ENCODE results near the gene ZSCAN20. TPM values are rescaled to one million over a fixed set of nuclear protein-coding genes. Genes with fewer than 3 reads are reported as not detected.

The ZSCAN20 gene
- total RNA-seq, 1 experiment from 2014 or later, result 0.84 TPM

GRCh38 chr1:33512226-33513011, 40.0 kb downstream of the ZSCAN20 start:
- DNase-seq (peak; percentile 83), ATAC-seq (peak; percentile 95)
- H3K9ac ChIP-seq (ENCODE audit: low read length), result peak overlapping the region; percentile 30; the same call in 1 of the 2 replicates
- H3K4me2 ChIP-seq (ENCODE audit: low read length), result peak overlapping the region; percentile 52
- H3K4me1 ChIP-seq (ENCODE audit: insufficient read depth, low read length), result peaks cover 24% of the 10 kb centered on the region
- H3K79me2 ChIP-seq (ENCODE audit: low read length), result no peaks in the 10 kb centered on the region
- H3K9me3 ChIP-seq (ENCODE audit: low read length), result no peaks in the 10 kb centered on the region
- ChIA-PET CTCF (no interaction called here), POLR2A (ENCODE audit: unreplicated experiment) (interaction anchor here (0.7 kb wide), 1 partner anchor 178 kb away, joined by 3 read pairs; no protein-coding TSS in a partner anchor)
- no peak overlapping the region; the same call in 1 of the 2 replicates for H3K4me3 ChIP-seq (ENCODE audit: low read length)
- TF ChIP-seq EZH2phosphoT487 (IDR thresholded peaks at IDR 0.05; ENCODE audit: borderline replicate concordance, low read length) (no peak), CTCF (conservative IDR thresholded peaks at IDR 0.05; ENCODE audit: low read depth, low read length) (no peak), EZH2 (IDR thresholded peaks at IDR 0.05; ENCODE audit: low read length, unreplicated experiment) (no peak)
- no peaks in the 10 kb centered on the region for H3K9me2 ChIP-seq (replicated peaks; ENCODE audit: low read length)
- no TSS peak for BruUV-seq (replicated peaks)
- no peaks in the 10 kb centered on the region for H3K36me3 ChIP-seq (ENCODE audit: low read depth, low read length)
- peak overlapping the region; percentile 83 for H3K27ac ChIP-seq (ENCODE audit: low read length)
- intact Hi-C loops (cut with micrococcal nuclease), result no loop called here
- no peaks in the 10 kb centered on the region for H3F3A ChIP-seq (ENCODE audit: low read length, unreplicated experiment)
- no peaks in the 10 kb centered on the region for H4K20me1 ChIP-seq (ENCODE audit: low read length)
- no peaks in the 10 kb centered on the region for H3K27me3 ChIP-seq (ENCODE audit: low read length)
- 0 out of 2 replicates have a peak overlapping the region, but pooled peaks have one; percentile 12 for H2AFZ ChIP-seq (ENCODE audit: low read length)

- no peaks in the 10 kb centered on the region for H3F3A ChIP-seq (ENCODE audit: low read length, unreplicated experiment)
- no peak for ATAC-seq
- H3K9me2 ChIP-seq (replicated peaks; ENCODE audit: low read length), result no peaks in the 10 kb centered on the region
- ChIA-PET POLR2A (ENCODE audit: unreplicated experiment) (no interaction called here), CTCF (no interaction called here)
- H3K79me2 ChIP-seq (ENCODE audit: low read length), result no peaks in the 10 kb centered on the region
- H3K9ac ChIP-seq (ENCODE audit: low read length), result no peak overlapping the region
- intact Hi-C loops (cut with micrococcal nuclease), result no loop called here
- no peak overlapping the region for H3K4me3 ChIP-seq (ENCODE audit: low read length)
- H3K27me3 ChIP-seq (ENCODE audit: low read length), result no peaks in the 10 kb centered on the region
- no peaks in the 10 kb centered on the region for H3K36me3 ChIP-seq (ENCODE audit: low read depth, low read length)
- no peak overlapping the region for H3K27ac ChIP-seq (ENCODE audit: low read length)
- H3K9me3 ChIP-seq (ENCODE audit: low read length), result no peaks in the 10 kb centered on the region
- no peaks in the 10 kb centered on the region for H4K20me1 ChIP-seq (ENCODE audit: low read length)
- peaks cover 24% of the 10 kb centered on the region for H3K4me1 ChIP-seq (ENCODE audit: insufficient read depth, low read length)
- no peak overlapping the region for H2AFZ ChIP-seq (ENCODE audit: low read length)
- DNase-seq, result no peak
- no TSS peak for BruUV-seq (replicated peaks)
- H3K4me2 ChIP-seq (ENCODE audit: low read length), result no peak overlapping the region
- no peak for TF ChIP-seq CTCF (conservative IDR thresholded peaks at IDR 0.05; ENCODE audit: low read depth, low read length)
- TF ChIP-seq EZH2phosphoT487 (IDR thresholded peaks at IDR 0.05; ENCODE audit: borderline replicate concordance, low read length), result no peak
- TF ChIP-seq EZH2 (IDR thresholded peaks at IDR 0.05; ENCODE audit: low read length, unreplicated experiment), result no peak
Observed at GRCh38 chr1:33515112-33515511, 42.7 kb downstream of the ZSCAN20 start.

- Histone ChIP-seq H3K9ac (ENCODE audit: low read length) (no peak overlapping the region), H3K4me3 (ENCODE audit: low read length) (no peak overlapping the region), H3K9me3 (ENCODE audit: low read length) (no peaks in the 10 kb centered on the region), H2AFZ (ENCODE audit: low read length) (no peak overlapping the region), H3K79me2 (ENCODE audit: low read length) (no peaks in the 10 kb centered on the region), H3F3A (ENCODE audit: low read length, unreplicated experiment) (no peaks in the 10 kb centered on the region), H3K4me2 (ENCODE audit: low read length) (no peak overlapping the region), H3K9me2 (replicated peaks; ENCODE audit: low read length) (no peaks in the 10 kb centered on the region), H3K4me1 (ENCODE audit: insufficient read depth, low read length) (peaks cover 24% of the 10 kb centered on the region), H3K36me3 (ENCODE audit: low read depth, low read length) (no peaks in the 10 kb centered on the region), H4K20me1 (ENCODE audit: low read length) (no peaks in the 10 kb centered on the region), H3K27me3 (ENCODE audit: low read length) (no peaks in the 10 kb centered on the region), H3K27ac (ENCODE audit: low read length) (no peak overlapping the region)
- POLR2A ChIA-PET (ENCODE audit: unreplicated experiment), result no interaction called here
- ATAC-seq (no peak), DNase-seq (no peak)
- intact Hi-C loops (cut with micrococcal nuclease), result no loop called here
- BruUV-seq (replicated peaks), result no TSS peak
- TF ChIP-seq EZH2phosphoT487 (IDR thresholded peaks at IDR 0.05; ENCODE audit: borderline replicate concordance, low read length), result no peak
- no peak for TF ChIP-seq EZH2 (IDR thresholded peaks at IDR 0.05; ENCODE audit: low read length, unreplicated experiment)
- TF ChIP-seq CTCF (conservative IDR thresholded peaks at IDR 0.05; ENCODE audit: low read depth, low read length), result no peak
- CTCF ChIA-PET, result no interaction called here
Observed at GRCh38 chr1:33515607-33516006, 43.2 kb downstream of the ZSCAN20 start.

All from PC-3 (cell line).